Measurements from ENCODE around the gene DLX2.

DNA sequence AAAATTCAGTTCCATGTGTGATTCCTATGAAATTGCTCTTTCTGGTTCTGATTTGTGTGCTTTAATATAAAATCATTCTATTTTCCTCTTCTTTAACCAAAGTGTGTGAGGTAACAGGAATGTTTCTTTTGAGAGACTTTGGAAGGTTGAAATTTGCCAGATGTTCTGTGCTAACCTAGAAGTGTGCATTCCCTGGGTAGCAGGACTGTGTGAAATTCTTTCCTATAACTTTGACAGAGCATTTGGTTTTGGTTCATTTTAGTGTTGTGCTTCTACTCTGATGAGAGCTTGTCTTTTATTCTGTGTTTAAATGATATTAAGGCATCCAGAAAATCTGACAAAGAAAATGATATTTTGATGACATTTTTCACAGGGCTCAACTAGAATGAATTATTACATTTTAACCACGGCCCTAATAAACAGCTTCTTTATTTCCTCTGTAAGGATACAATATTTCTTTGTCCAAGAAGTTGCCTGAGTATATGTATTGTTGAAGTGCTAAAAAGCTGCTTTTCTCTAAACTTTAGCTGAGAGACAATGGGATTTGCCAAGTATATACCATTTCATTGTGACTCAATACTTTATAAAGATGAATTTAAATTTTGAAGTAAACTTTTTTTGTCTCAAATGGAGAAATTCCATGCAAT is 52.1 kb downstream of the DLX2 start:
- TF ChIP-seq, protein P1, sequence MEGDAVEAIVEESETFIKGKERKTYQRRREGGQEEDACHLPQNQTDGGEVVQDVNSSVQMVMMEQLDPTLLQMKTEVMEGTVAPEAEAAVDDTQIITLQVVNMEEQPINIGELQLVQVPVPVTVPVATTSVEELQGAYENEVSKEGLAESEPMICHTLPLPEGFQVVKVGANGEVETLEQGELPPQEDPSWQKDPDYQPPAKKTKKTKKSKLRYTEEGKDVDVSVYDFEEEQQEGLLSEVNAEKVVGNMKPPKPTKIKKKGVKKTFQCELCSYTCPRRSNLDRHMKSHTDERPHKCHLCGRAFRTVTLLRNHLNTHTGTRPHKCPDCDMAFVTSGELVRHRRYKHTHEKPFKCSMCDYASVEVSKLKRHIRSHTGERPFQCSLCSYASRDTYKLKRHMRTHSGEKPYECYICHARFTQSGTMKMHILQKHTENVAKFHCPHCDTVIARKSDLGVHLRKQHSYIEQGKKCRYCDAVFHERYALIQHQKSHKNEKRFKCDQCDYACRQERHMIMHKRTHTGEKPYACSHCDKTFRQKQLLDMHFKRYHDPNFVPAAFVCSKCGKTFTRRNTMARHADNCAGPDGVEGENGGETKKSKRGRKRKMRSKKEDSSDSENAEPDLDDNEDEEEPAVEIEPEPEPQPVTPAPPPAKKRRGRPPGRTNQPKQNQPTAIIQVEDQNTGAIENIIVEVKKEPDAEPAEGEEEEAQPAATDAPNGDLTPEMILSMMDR (IDR thresholded peaks at IDR 0.05): no peak
- TF ChIP-seq ZFX (IDR thresholded peaks at IDR 0.05; ENCODE audit: borderline replicate concordance): no peak
